Stimulated activated CD8-positive, alpha-beta memory T cell treated with anti-CD3 and anti-CD28 coated beads, Interleukin-4, amount 100 ng/mL, for 24 hours (primary cell): ENCODE data around the gene PLXNB1.
"Not testable (repeated sequence)": the region's sequence is repeated elsewhere in the genome, so short reads cannot be mapped to it uniquely, and the experiment has no call there.

Experiments used
- DNase-seq: peaks from one replicate; pipeline ENCODE4 v3.0.0-alpha.2; 2020; ENCODE audit warnings: low read depth

The PLXNB1 gene

GRCh38 chr3:48463703-48464102, 33.8 kb upstream of the PLXNB1 start:
- no peak for DNase-seq

GRCh38 chr3:48461767-48462166, 31.9 kb upstream of the PLXNB1 start:
- not testable (repeated sequence) for DNase-seq

- no peak for DNase-seq
These were observed 30.6 kb upstream of the PLXNB1 start for GRCh38 chr3:48460517-48460902.

- DNase-seq = no peak
These were observed 30.1 kb upstream of the PLXNB1 start for GRCh38 chr3:48459773-48460516.

- DNase-seq = no peak
These were observed 29.4 kb upstream of the PLXNB1 start for GRCh38 chr3:48459331-48459730.

- DNase-seq = no peak
These were observed 26.6 kb upstream of the PLXNB1 start for GRCh38 chr3:48456456-48456855.

GRCh38 chr3:48451270-48451669, 21.4 kb upstream of the PLXNB1 start:
- DNase-seq = no peak

- peak; percentile 84 for DNase-seq
These were observed 16.7 kb upstream of the PLXNB1 start, which contains the start of gene ATRIP for GRCh38 chr3:48446425-48447193. Gene ATRIP, plus strand, starts transcription at chr3:48446737. Its CDS starts 109 bp downstream, at chr3:48446846.

GRCh38 chr3:48446043-48446424, 16.1 kb upstream of the PLXNB1 start:
- no peak for DNase-seq

- no peak for DNase-seq
These were observed 15.5 kb upstream of the PLXNB1 start for GRCh38 chr3:48445277-48445882.

- no peak for DNase-seq
These were observed 12.1 kb upstream of the PLXNB1 start for GRCh38 chr3:48441940-48442339.

GRCh38 chr3:48440590-48440958, 10.7 kb upstream of the PLXNB1 start:
- DNase-seq = no peak

GRCh38 chr3:48439820-48440589, 10.1 kb upstream of the PLXNB1 start, which contains the start of the genes CCDC51 and TMA7:
Gene CCDC51, minus strand, starts transcription at chr3:48440119. Its CDS starts 4,991 bp downstream, at chr3:48435128.
Gene TMA7, plus strand, starts transcription at chr3:48440257. Its CDS starts 40 bp downstream, at chr3:48440297.
- DNase-seq = peak; percentile 98

- DNase-seq = no peak
These were observed 7.9 kb upstream of the PLXNB1 start for GRCh38 chr3:48437812-48438211.

- DNase-seq = no peak
These were observed 7.0 kb upstream of the PLXNB1 start for GRCh38 chr3:48436855-48437254.

GRCh38 chr3:48436477-48436787, 6.5 kb upstream of the PLXNB1 start:
- DNase-seq = no peak

- DNase-seq = peak; percentile 71
These were observed 6.0 kb upstream of the PLXNB1 start for GRCh38 chr3:48435774-48436476.

- DNase-seq = no peak
These were observed 5.3 kb upstream of the PLXNB1 start for GRCh38 chr3:48435223-48435595.

GRCh38 chr3:48434591-48435222, 4.8 kb upstream of the PLXNB1 start:
- DNase-seq = no peak

GRCh38 chr3:48433472-48434118, 3.7 kb upstream of the PLXNB1 start:
- DNase-seq = no peak
